K562 (cell line): Measurements from ENCODE around the gene GPR50. TPM values are rescaled to one million over a fixed set of nuclear protein-coding genes. Genes with fewer than 3 reads are reported as not detected.

Source experiments
- ATAC-seq: fragments of 200-7000 bp; cut with Tn5 transposase; 3 replicates; pipeline ENCODE4 v1.9.1; 2020; ENCODE audit warnings: moderate library complexity
- Bru-seq: library from RNA; stranded (reverse); fragments of 400-500 nt; gene quantifications from one replicate; lab custom pipeline; 2021; lab: Mats Ljungman, UMichigan
- BruChase-seq, 2 experiments: library from RNA; stranded (reverse); fragments of 400-500 nt; gene quantifications; one replicate each; lab custom pipeline; 2021; lab: Mats Ljungman, UMichigan
- BruUV-seq: library from RNA; stranded (reverse); fragments of 400-500 nt; replicated peaks from 2 replicates; lab custom pipeline; 2021; lab: Mats Ljungman, UMichigan
- CTCF ChIA-PET: fragments of 300-600 bp; formaldehyde crosslinking; extraction: SDS; loops from one replicate; lab custom pipeline; 2021; ENCODE audit warnings: low intra/inter-chr PET ratio; lab: Yijun Ruan, JAX
- POLR2A ChIA-PET: fragments of 300-600, 350-650 bp; sonication (Branson Sonifier 250); formaldehyde crosslinking; extraction: SDS; loops from one replicate; lab custom pipeline; 2021; ENCODE audit warnings: antibody characterized with exemption, inconsistent platforms; lab: Yijun Ruan, JAX
- DNase-seq, 4 experiments: peaks; one replicate each; pipeline versions ENCODE4 v3.0.0 to v3.0.0-alpha.2; 2011 to 2018; ENCODE audit warnings: low spot score in 3 of 4, mixed read lengths in 3 of 4; ENCODE audit errors: extremely low read depth in 1 of 4
- FAIRE-seq: peaks from 2 replicates; lab custom pipeline; 2011; peaks lifted over from hg19 to GRCh38; lab: Jason Lieb, UNC
- H2AFZ ChIP-seq: 2 replicates; pipeline ENCODE4 v1.6.0; 2011; ENCODE audit warnings: low read depth, low read length, control low read depth, inconsistent platforms
- H3K27ac ChIP-seq: fragments of 200-600 bp; 3 replicates; pipeline ENCODE4 v1.8.0; 2011; ENCODE audit warnings: low read depth, mild to moderate bottlenecking, control low read depth, inconsistent platforms, low read length, moderate library complexity, mixed read lengths; ENCODE audit errors: extremely low read depth
- H3K27me3 ChIP-seq, 2 experiments: fragments of 300-600 bp in 1 of 2; 2 replicates in 1 of 2; 3 replicates in 1 of 2; pipeline versions ENCODE4 v1.6.0 to v1.8.0; 2011; ENCODE audit warnings: inconsistent platforms in 2 of 2, low read length in 2 of 2, mild to moderate bottlenecking in 1 of 2, mixed read lengths in 1 of 2, moderate library complexity in 1 of 2; ENCODE audit not compliant: control insufficient read depth in 2 of 2, insufficient read depth in 2 of 2
- H3K36me3 ChIP-seq: fragments of 300-600 bp; 3 replicates; pipeline ENCODE4 v1.8.0; 2011; ENCODE audit warnings: mild to moderate bottlenecking, low read length, inconsistent platforms; ENCODE audit not compliant: control insufficient read depth, insufficient read depth
- H3K4me1 ChIP-seq, 2 experiments: fragments of 200-600 bp in 1 of 2; replicated peaks in 1 of 2; 2 replicates in 1 of 2; 3 replicates in 1 of 2; pipeline versions ENCODE4 v1.5.1 to v1.8.0; 2011; ENCODE audit warnings: inconsistent platforms in 2 of 2, low read length in 2 of 2, mild to moderate bottlenecking in 1 of 2, mixed read lengths in 1 of 2, moderate library complexity in 1 of 2; ENCODE audit not compliant: control insufficient read depth in 2 of 2, insufficient read depth in 2 of 2
- H3K4me2 ChIP-seq: 2 replicates; pipeline ENCODE4 v1.6.1; 2011; ENCODE audit warnings: low read length, control low read depth, inconsistent platforms, mixed read lengths; ENCODE audit not compliant: insufficient read depth
- H3K4me3 ChIP-seq: fragments of 200-600 bp; sonication (generic), shearing (Covaris generic); 2 replicates; pipeline ENCODE4 v1.5.1; 2016; ENCODE audit warnings: control low read depth, inconsistent platforms
- H3K79me2 ChIP-seq: fragments of 200-600 bp; 3 replicates; pipeline ENCODE4 v1.8.0; 2011; ENCODE audit warnings: low read length, inconsistent platforms; ENCODE audit not compliant: control insufficient read depth, insufficient read depth
- H3K9ac ChIP-seq, 2 experiments: 2 replicates each; pipeline versions ENCODE4 v1.6.0 to v1.6.1; 2011; ENCODE audit warnings: low read depth in 2 of 2, low read length in 2 of 2, control low read depth in 1 of 2, inconsistent platforms in 1 of 2, mild to moderate bottlenecking in 1 of 2, mixed read lengths in 1 of 2; ENCODE audit not compliant: insufficient read depth in 1 of 2
- H3K9me1 ChIP-seq: one replicate; pipeline ENCODE4 v1.6.0; 2011; ENCODE audit warnings: inconsistent platforms, mild to moderate bottlenecking, low read length, moderate library complexity; ENCODE audit not compliant: control insufficient read depth, insufficient read depth
- H3K9me3 ChIP-seq: replicated peaks from 2 replicates; pipeline ENCODE4 v1.5.1; 2011; ENCODE audit warnings: low read depth, low read length, inconsistent platforms; ENCODE audit not compliant: control insufficient read depth, insufficient read depth
- H4K20me1 ChIP-seq: replicated peaks from 2 replicates; pipeline ENCODE4 v1.6.1; 2011; ENCODE audit warnings: low read length, inconsistent platforms, mixed read lengths; ENCODE audit not compliant: control insufficient read depth, insufficient read depth
- ARID2 ChIP-seq: fragments of 450-650 bp; IDR thresholded peaks from 2 replicates; pipeline ENCODE4 v1.6.1; 2017; ENCODE audit warnings: antibody characterized with exemption, mild to moderate bottlenecking
- CBX2 ChIP-seq: fragments of 200-600 bp; sonication (generic); IDR thresholded peaks from one replicate; pipeline ENCODE4 v1.6.1; 2012; ENCODE audit warnings: mild to moderate bottlenecking, low read length, inconsistent platforms; ENCODE audit not compliant: insufficient read depth, poor library complexity, severe bottlenecking
- FOXA3 ChIP-seq, 2 experiments: fragments of 450-650 bp in 1 of 2; sonication (generic) in 1 of 2; formaldehyde crosslinking; IDR thresholded peaks in 1 of 2; conservative IDR thresholded peaks in 1 of 2; 2 replicates each; pipeline versions ENCODE4 v1.4.0 to v1.8.0; 2020 to 2022; ENCODE audit warnings: mild to moderate bottlenecking in 2 of 2, missing genetic modification reagents in 1 of 2
- FOXK2 ChIP-seq, 2 experiments: fragments of 450-650 bp; IDR thresholded peaks in 1 of 2; conservative IDR thresholded peaks in 1 of 2; 2 replicates each; pipeline ENCODE4 v1.6.1; 2016; ENCODE audit warnings: low read depth in 2 of 2, mild to moderate bottlenecking in 1 of 2
- FOXP1 ChIP-seq: sonication (generic); formaldehyde crosslinking; IDR thresholded peaks from 2 replicates; pipeline ENCODE4 v1.8.0; 2022; ENCODE audit warnings: mild to moderate bottlenecking, missing genetic modification reagents
- MAFG ChIP-seq: fragments of 450-650 bp; conservative IDR thresholded peaks from 2 replicates; pipeline ENCODE4 v1.6.1; 2016; ENCODE audit warnings: missing genetic modification characterization, missing compliant biosample characterization
- MTA2 ChIP-seq: fragments of 450-650 bp; IDR thresholded peaks from 2 replicates; pipeline ENCODE4 v1.6.1; 2016; ENCODE audit warnings: low read depth
- RFX7 ChIP-seq: fragments of 250-450 bp; sonication (Bioruptor Pico); IDR thresholded peaks from 2 replicates; pipeline ENCODE4 v1.5.1; 2021; ENCODE audit warnings: mild to moderate bottlenecking
- WGBS: fragments of 100-300 bp; shearing (Covaris generic); methylation state at CpG from one replicate; pipeline ENCODE4 v1.1.6; 2016; ENCODE audit warnings: low coverage, mixed read lengths; ENCODE audit not compliant: insufficient coverage; ENCODE audit errors: missing lambda C conversion rate; 5-methylcytosine and 5-hydroxymethylcytosine counted together
- in situ Hi-C: fragments of 300-500 bp; cut with MboI; formaldehyde crosslinking; loops from 4 replicates; pipeline ENCODE4 v1.15.0; 2018; ENCODE audit warnings: inconsistent platforms, mixed read lengths
- intact Hi-C: fragments of 100-400 bp; cut with micrococcal nuclease; formaldehyde crosslinking; loops from 2 replicates; pipeline ENCODE4 v1.14.2; 2022
- long read RNA-seq, 3 experiments: library from polyadenylated mRNA in 2 of 3; library from RNA in 1 of 3; unstranded in 2 of 3; stranded (forward) in 1 of 3; transcript quantifications; one replicate each; pipeline ENCODE4 v2.0.0, GENCODE V29; 2019 to 2022
- polyA minus RNA-seq, 3 experiments: library from RNA; depleted of rRNA, polyadenylated mRNA; stranded (reverse); fragments of >200 nt; gene quantifications; 2 replicates each; pipeline ENCODE4 v1.2.3, GENCODE V29; 2011
- polyA plus RNA-seq, 8 experiments: library from polyadenylated mRNA; depleted of rRNA in 4 of 8; stranded (reverse) in 5 of 8; unstranded in 3 of 8; fragments of >200 nt; fragmentation: Nextera tagmentation in 2 of 8; fragmentation: Illumina TruSeq in 1 of 8; extraction: Ambion mirVana in 2 of 8; extraction: Trizol in 1 of 8; gene quantifications; 2 replicates each; pipeline versions ENCODE4 v1.2.1 to v1.2.3, GENCODE V29; 2011 to 2014; ENCODE audit warnings: inconsistent platforms in 1 of 8, missing spikeins in 1 of 8
- total RNA-seq, 7 experiments: library from RNA; depleted of rRNA in 6 of 7; stranded (reverse); fragments of >200 nt in 6 of 7; fragmentation: Illumina TruSeq in 2 of 7; extraction: Trizol in 2 of 7; gene quantifications; 2 replicates each; pipeline versions ENCODE4 v1.2.1 to v1.2.3, GENCODE V29; 2011 to 2021; ENCODE audit warnings: low replicate concordance in 1 of 7
- TF ChIP-seq, protein P1 (sequence below): fragments of 200-400 bp; formaldehyde crosslinking; IDR thresholded peaks from 2 replicates; pipeline ENCODE4 v1.6.1; 2017; ENCODE audit warnings: mild to moderate bottlenecking, low read depth, low read length, moderate library complexity
- TF ChIP-seq, protein P2 (sequence below), 3 experiments: fragments of 200-800 bp in 1 of 3; fragments of 250-450 bp in 1 of 3; fragments of 450-650 bp in 1 of 3; sonication (Bioruptor Pico) in 1 of 3; sonication (Bioruptor generic) in 1 of 3; formaldehyde crosslinking in 1 of 3; IDR thresholded peaks; 2 replicates each; pipeline versions ENCODE4 v1.6.1 to v1.8.0; 2016 to 2022; ENCODE audit warnings: mild to moderate bottlenecking in 2 of 3, missing genetic modification characterization in 2 of 3, missing compliant biosample characterization in 1 of 3, moderate library complexity in 1 of 3

GPR50 gene
- 0.14 and 0.21 TPM in 2 replicates for total RNA-seq (2011; cell fraction: chromatin; rRNA removed; ENCODE audit: low replicate concordance)
- not detected in 2 replicates for total RNA-seq (2011; cell fraction: nucleolus; rRNA removed)
- total RNA-seq (2011; cell fraction: nucleoplasm; rRNA removed) = 0.22 TPM in 1 of 2 replicates, not detected in the other
- not detected in 2 replicates for total RNA-seq (2014; rRNA removed)
- not detected in 2 replicates for total RNA-seq (2014; rRNA removed; fragmentation: Illumina TruSeq; extraction: Trizol)
- not detected in 2 replicates for total RNA-seq (2015; rRNA removed; fragmentation: Illumina TruSeq; extraction: Trizol)
- 0.11 TPM in 1 of 2 replicates, not detected in the other for total RNA-seq (2021)
- polyA plus RNA-seq (2011; rRNA removed) = not detected in 2 replicates
- not detected in 2 replicates for polyA plus RNA-seq (2011; cell fraction: cytosol; rRNA removed)
- polyA plus RNA-seq (2011; cell fraction: nucleus; rRNA removed) = 0.07 and 0.18 TPM in 2 replicates
- polyA plus RNA-seq (2012) = 0.05 and 0.10 TPM in 2 replicates
- polyA plus RNA-seq (2014; fragmentation: Illumina TruSeq; extraction: Trizol) = not detected in 2 replicates
- under 1 TPM in 1 of 2 experiments, not detected in 1; 0.03 TPM for polyA plus RNA-seq (2014; fragmentation: Nextera tagmentation; extraction: Ambion mirVana)
- not detected in 2 replicates for polyA plus RNA-seq (2014; rRNA removed)
- not detected in 2 replicates for polyA minus RNA-seq (2011; rRNA and poly(A)+ RNA removed)
- not detected in 2 replicates for polyA minus RNA-seq (2011; cell fraction: cytosol; rRNA and poly(A)+ RNA removed)
- polyA minus RNA-seq (2011; cell fraction: nucleus; rRNA and poly(A)+ RNA removed) = not detected in 2 replicates
- percentile 13 among the genes with signal in this experiment for Bru-seq, nascent RNA
- BruChase-seq, experiment 1, labeled RNA remaining after a 2-hour chase = percentile 18 among the genes with signal in this experiment
- BruChase-seq, experiment 2, labeled RNA remaining after a 6-hour chase = not detected
- long read RNA-seq, experiment 1 = 0 reads
- long read RNA-seq, experiment 2 = 0 reads
- long read RNA-seq, experiment 3 = 0 reads

- peaks cover 4 to 57% of the 10 kb centered on the region in 2 experiments; a peak in 4 of 5 replicates for H3K27me3 ChIP-seq
- no peaks in the 10 kb centered on the region for H3K36me3 ChIP-seq
- no peak for FAIRE-seq
- H3K79me2 ChIP-seq = no peaks in the 10 kb centered on the region
- BruUV-seq = no TSS peak
- WGBS = 6% methylated on average over 3 of the region's 11 CpGs
- intact Hi-C loops (no loop called here), in situ Hi-C loops (no loop called here)
- H4K20me1 ChIP-seq = no peaks in the 10 kb centered on the region
- ChIA-PET CTCF (no interaction called here), POLR2A (interaction anchor here (0.6 kb wide), 1 partner anchor 506 kb away, joined by 3 read pairs; no protein-coding TSS in a partner anchor)
- no peak within 1 kb of the TSS for H3K4me2 ChIP-seq
- H3K27ac ChIP-seq = no peak within 1 kb of the TSS
- no peaks in the 10 kb centered on the region for H3K9me1 ChIP-seq
- no peak within 1 kb of the TSS for H2AFZ ChIP-seq
- peaks cover 0 to 10% of the 10 kb centered on the region in 2 experiments; a peak in 1 of 5 replicates for H3K4me1 ChIP-seq
- H3K4me3 ChIP-seq = no peak within 1 kb of the TSS
- no peaks in the 10 kb centered on the region for H3K9me3 ChIP-seq
- DNase-seq = no peak
- ATAC-seq = no peak
- no peak within 1 kb of the TSS for H3K9ac ChIP-seq
- TF ChIP-seq FOXA3 (CRISPR knock-in tag; conservative IDR thresholded peaks at IDR 0.05 in 1 of 2, IDR thresholded peaks at IDR 0.05 in 1 of 2) = no peak
- no peak for TF ChIP-seq ARID2
- TF ChIP-seq, protein P1, sequence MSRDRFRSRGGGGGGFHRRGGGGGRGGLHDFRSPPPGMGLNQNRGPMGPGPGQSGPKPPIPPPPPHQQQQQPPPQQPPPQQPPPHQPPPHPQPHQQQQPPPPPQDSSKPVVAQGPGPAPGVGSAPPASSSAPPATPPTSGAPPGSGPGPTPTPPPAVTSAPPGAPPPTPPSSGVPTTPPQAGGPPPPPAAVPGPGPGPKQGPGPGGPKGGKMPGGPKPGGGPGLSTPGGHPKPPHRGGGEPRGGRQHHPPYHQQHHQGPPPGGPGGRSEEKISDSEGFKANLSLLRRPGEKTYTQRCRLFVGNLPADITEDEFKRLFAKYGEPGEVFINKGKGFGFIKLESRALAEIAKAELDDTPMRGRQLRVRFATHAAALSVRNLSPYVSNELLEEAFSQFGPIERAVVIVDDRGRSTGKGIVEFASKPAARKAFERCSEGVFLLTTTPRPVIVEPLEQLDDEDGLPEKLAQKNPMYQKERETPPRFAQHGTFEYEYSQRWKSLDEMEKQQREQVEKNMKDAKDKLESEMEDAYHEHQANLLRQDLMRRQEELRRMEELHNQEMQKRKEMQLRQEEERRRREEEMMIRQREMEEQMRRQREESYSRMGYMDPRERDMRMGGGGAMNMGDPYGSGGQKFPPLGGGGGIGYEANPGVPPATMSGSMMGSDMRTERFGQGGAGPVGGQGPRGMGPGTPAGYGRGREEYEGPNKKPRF = no peak
- TF ChIP-seq MTA2 = no peak
- no peak for TF ChIP-seq CBX2
- no peak for TF ChIP-seq MAFG
- no peak for TF ChIP-seq RFX7 (CRISPR knock-in tag)
- TF ChIP-seq FOXK2 (conservative IDR thresholded peaks at IDR 0.05 in 1 of 2, IDR thresholded peaks at IDR 0.05 in 1 of 2; ENCODE audit: low read depth in 2 of 2) = no peak
- TF ChIP-seq, protein P2, sequence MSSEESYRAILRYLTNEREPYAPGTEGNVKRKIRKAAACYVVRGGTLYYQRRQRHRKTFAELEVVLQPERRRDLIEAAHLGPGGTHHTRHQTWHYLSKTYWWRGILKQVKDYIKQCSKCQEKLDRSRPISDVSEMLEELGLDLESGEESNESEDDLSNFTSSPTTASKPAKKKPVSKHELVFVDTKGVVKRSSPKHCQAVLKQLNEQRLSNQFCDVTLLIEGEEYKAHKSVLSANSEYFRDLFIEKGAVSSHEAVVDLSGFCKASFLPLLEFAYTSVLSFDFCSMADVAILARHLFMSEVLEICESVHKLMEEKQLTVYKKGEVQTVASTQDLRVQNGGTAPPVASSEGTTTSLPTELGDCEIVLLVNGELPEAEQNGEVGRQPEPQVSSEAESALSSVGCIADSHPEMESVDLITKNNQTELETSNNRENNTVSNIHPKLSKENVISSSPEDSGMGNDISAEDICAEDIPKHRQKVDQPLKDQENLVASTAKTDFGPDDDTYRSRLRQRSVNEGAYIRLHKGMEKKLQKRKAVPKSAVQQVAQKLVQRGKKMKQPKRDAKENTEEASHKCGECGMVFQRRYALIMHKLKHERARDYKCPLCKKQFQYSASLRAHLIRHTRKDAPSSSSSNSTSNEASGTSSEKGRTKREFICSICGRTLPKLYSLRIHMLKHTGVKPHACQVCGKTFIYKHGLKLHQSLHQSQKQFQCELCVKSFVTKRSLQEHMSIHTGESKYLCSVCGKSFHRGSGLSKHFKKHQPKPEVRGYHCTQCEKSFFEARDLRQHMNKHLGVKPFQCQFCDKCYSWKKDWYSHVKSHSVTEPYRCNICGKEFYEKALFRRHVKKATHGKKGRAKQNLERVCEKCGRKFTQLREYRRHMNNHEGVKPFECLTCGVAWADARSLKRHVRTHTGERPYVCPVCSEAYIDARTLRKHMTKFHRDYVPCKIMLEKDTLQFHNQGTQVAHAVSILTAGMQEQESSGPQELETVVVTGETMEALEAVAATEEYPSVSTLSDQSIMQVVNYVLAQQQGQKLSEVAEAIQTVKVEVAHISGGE (CRISPR knock-in tag; IDR thresholded peaks at IDR 0.05) = no peak
- TF ChIP-seq FOXP1 (CRISPR knock-in tag) = no peak
Observed at GRCh38 chrX:151176231-151176750, at the start of gene GPR50. Gene GPR50 (plus strand): TSS chrX:151176584. CDS start chrX:151176722, 138 bp downstream.
